WTC11 (cell line): ENCODE measurements around the gene USP7. TPM values are rescaled to one million over a fixed set of nuclear protein-coding genes. Genes with fewer than 3 reads are reported as not detected.

Source experiments
- ATAC-seq: fragments of 200-7000 bp; cut with Tn5 transposase; 2 replicates; pipeline ENCODE4 v1.10.0; 2021; ENCODE audit warnings: mild to moderate bottlenecking, moderate library complexity
- CTCF ChIA-PET: fragments of 300-600 bp; sonication (Branson Sonifier 250); formaldehyde crosslinking; loops from one replicate; lab custom pipeline; 2021; ENCODE audit warnings: antibody characterized with exemption; lab: Charles Lee
- POLR2A ChIA-PET: fragments of 350-600 bp; sonication (Branson Sonifier 250); formaldehyde crosslinking; loops from one replicate; lab custom pipeline; 2021; ENCODE audit warnings: antibody characterized with exemption; lab: Charles Lee
- DNase-seq: peaks from one replicate; pipeline ENCODE4 v3.0.0; 2021; ENCODE audit warnings: low spot score
- H3K27ac Mint-ChIP-seq: 2 replicates; pipeline ENCODE4 v1.8.0; 2021; ENCODE audit warnings: mixed read lengths
- H3K27me3 Mint-ChIP-seq: 2 replicates; pipeline ENCODE4 v1.8.0; 2021; ENCODE audit warnings: low read depth, mild to moderate bottlenecking, moderate library complexity, mixed read lengths
- H3K36me3 Mint-ChIP-seq: 2 replicates; pipeline ENCODE4 v1.8.0; 2021; ENCODE audit warnings: mixed read lengths
- H3K4me1 Mint-ChIP-seq: 2 replicates; pipeline ENCODE4 v1.8.0; 2022; ENCODE audit warnings: mixed read lengths
- H3K4me3 Mint-ChIP-seq: 2 replicates; pipeline ENCODE4 v1.8.0; 2021; ENCODE audit warnings: mild to moderate bottlenecking, moderate library complexity, mixed read lengths
- H3K9me3 Mint-ChIP-seq: 2 replicates; pipeline ENCODE4 v1.8.0; 2021; ENCODE audit warnings: mixed read lengths
- AFF4 ChIP-seq: sonication (generic); formaldehyde crosslinking; IDR thresholded peaks from 2 replicates; pipeline ENCODE4 v1.8.1; 2023; ENCODE audit warnings: mild to moderate bottlenecking, missing genetic modification reagents, borderline replicate concordance
- AR ChIP-seq: fragments of 250-450 bp; sonication (Bioruptor Pico); IDR thresholded peaks from 2 replicates; pipeline ENCODE4 v1.9.0; 2021; ENCODE audit warnings: mild to moderate bottlenecking
- ATF1 ChIP-seq: sonication (generic); formaldehyde crosslinking; IDR thresholded peaks from 2 replicates; pipeline ENCODE4 v1.8.1; 2023; ENCODE audit warnings: mild to moderate bottlenecking, moderate library complexity, missing genetic modification reagents
- ATF3 ChIP-seq: sonication (generic); formaldehyde crosslinking; conservative IDR thresholded peaks from 2 replicates; pipeline ENCODE4 v1.8.1; 2022; ENCODE audit warnings: mild to moderate bottlenecking, missing genetic modification reagents
- E2F4 ChIP-seq: sonication (generic); formaldehyde crosslinking; IDR thresholded peaks from 2 replicates; pipeline ENCODE4 v1.8.1; 2022; ENCODE audit warnings: low read depth, mild to moderate bottlenecking, moderate library complexity, missing genetic modification reagents, borderline replicate concordance
- ETV6 ChIP-seq: sonication (generic); formaldehyde crosslinking; IDR thresholded peaks from 2 replicates; pipeline ENCODE4 v1.8.1; 2022; ENCODE audit warnings: mild to moderate bottlenecking, missing genetic modification reagents
- FOXP1 ChIP-seq: sonication (generic); formaldehyde crosslinking; IDR thresholded peaks from 2 replicates; pipeline ENCODE4 v1.8.0; 2022; ENCODE audit warnings: missing genetic modification reagents, mild to moderate bottlenecking, moderate library complexity, borderline replicate concordance
- FOXP4 ChIP-seq: sonication (generic); formaldehyde crosslinking; IDR thresholded peaks from 2 replicates; pipeline ENCODE4 v1.8.0; 2022; ENCODE audit warnings: mild to moderate bottlenecking, missing genetic modification reagents
- HMGXB4 ChIP-seq: sonication (generic); formaldehyde crosslinking; IDR thresholded peaks from 2 replicates; pipeline ENCODE4 v1.8.1; 2023; ENCODE audit warnings: mild to moderate bottlenecking, moderate library complexity, missing genetic modification reagents
- JAZF1 ChIP-seq: fragments of 250-450 bp; sonication (Bioruptor Pico); IDR thresholded peaks from 2 replicates; pipeline ENCODE4 v1.9.0; 2021; ENCODE audit warnings: moderate library complexity, mild to moderate bottlenecking, inconsistent platforms
- MLX ChIP-seq: sonication (generic); formaldehyde crosslinking; IDR thresholded peaks from 2 replicates; pipeline ENCODE4 v1.8.1; 2023; ENCODE audit warnings: mild to moderate bottlenecking, missing genetic modification reagents, moderate library complexity
- NR1H2 ChIP-seq: sonication (generic); formaldehyde crosslinking; IDR thresholded peaks from 2 replicates; pipeline ENCODE4 v1.9.0; 2021; ENCODE audit warnings: mild to moderate bottlenecking, moderate library complexity, missing genetic modification reagents
- PRRX2 ChIP-seq: fragments of 250-450 bp; sonication (Bioruptor Pico); IDR thresholded peaks from 2 replicates; pipeline ENCODE4 v1.8.0; 2021; ENCODE audit warnings: mild to moderate bottlenecking
- SMAD4 ChIP-seq: sonication (generic); formaldehyde crosslinking; IDR thresholded peaks from 2 replicates; pipeline ENCODE4 v1.8.0; 2022; ENCODE audit warnings: mild to moderate bottlenecking, missing genetic modification reagents
- STAT6 ChIP-seq: sonication (generic); formaldehyde crosslinking; conservative IDR thresholded peaks from 2 replicates; pipeline ENCODE4 v1.8.1; 2023; ENCODE audit warnings: mild to moderate bottlenecking, low read depth, missing genetic modification reagents, moderate library complexity
- TEAD1 ChIP-seq: sonication (generic); formaldehyde crosslinking; IDR thresholded peaks from 2 replicates; pipeline ENCODE4 v1.8.0; 2022; ENCODE audit warnings: mild to moderate bottlenecking, missing genetic modification reagents
- ZNF396 ChIP-seq: fragments of 250-450 bp; sonication (Bioruptor Pico); IDR thresholded peaks from 2 replicates; pipeline ENCODE4 v1.8.0; 2021; ENCODE audit warnings: mild to moderate bottlenecking, moderate library complexity, borderline replicate concordance
- total RNA-seq: library from RNA; stranded (reverse); gene quantifications from 3 replicates; pipeline ENCODE4 v1.2.3, GENCODE V29; 2021

The USP7 gene
- total RNA-seq, 1 experiment from 2014 or later, result 211 TPM

GRCh38 chr16:8893426-8893825, 70.3 kb downstream of the USP7 start (continued):
- TF ChIP-seq AFF4 (CRISPR knock-in tag) (no peak), PRRX2 (no peak), HMGXB4 (no peak), TEAD1 (no peak), ATF3 (CRISPR knock-in tag) (no peak), ZNF396 (CRISPR knock-in tag) (no peak)

- no peak for ATAC-seq
- Mint-ChIP-seq H3K4me1 (no peaks in the 10 kb centered on the region), H3K4me3 (no peak overlapping the region), H3K36me3 (peaks cover 65% of the 10 kb centered on the region), H3K9me3 (no peaks in the 10 kb centered on the region), H3K27me3 (no peaks in the 10 kb centered on the region), H3K27ac (no peak overlapping the region)
- ChIA-PET CTCF (interaction anchor here (1.7 to 2.7 kb wide), 2 partner anchors 117 to 141 kb away, joined by 6 to 8 read pairs; no protein-coding TSS in a partner anchor), POLR2A (no interaction called here)
- DNase-seq, result no peak
- no peak for TF ChIP-seq ETV6 (CRISPR knock-in tag)
- no peak for TF ChIP-seq STAT6
- TF ChIP-seq SMAD4 (CRISPR knock-in tag), result no peak
- TF ChIP-seq ATF1 (CRISPR knock-in tag), result no peak
- no peak for TF ChIP-seq E2F4 (CRISPR knock-in tag)
- TF ChIP-seq FOXP1 (CRISPR knock-in tag), result no peak
- TF ChIP-seq PRRX2, result no peak
- TF ChIP-seq MLX (CRISPR knock-in tag), result no peak
- TF ChIP-seq FOXP4, result no peak
- no peak for TF ChIP-seq JAZF1 (CRISPR knock-in tag)
- no peak for TF ChIP-seq NR1H2
- TF ChIP-seq AR (CRISPR knock-in tag), result no peak
Observed at GRCh38 chr16:8892101-8892575, 71.6 kb downstream of the USP7 start.
